Thyroid gland (tissue), 4 donors: ENCODE results near the gene LRRC4C.

Source experiments
- POLR2A ChIP-seq, 2 donors: fragments of 450-650 bp; IDR thresholded peaks; one replicate each; pipeline ENCODE4 v1.6.1; 2017; ENCODE audit warnings: antibody characterized with exemption in 2 of 2, mild to moderate bottlenecking in 2 of 2, moderate library complexity in 1 of 2
- TF ChIP-seq, protein P1 (sequence below), 6 experiments: fragments of 200-600 bp in 3 of 6; fragments of 450-650 bp in 3 of 6; sonication (generic) in 3 of 6; IDR thresholded peaks; one replicate each; pipeline ENCODE4 v1.5.1; 2016 to 2019; ENCODE audit warnings: antibody characterized with exemption in 6 of 6, mild to moderate bottlenecking in 2 of 6, inconsistent platforms in 1 of 6, moderate library complexity in 1 of 6

GRCh38 chr11:40417627-40418026, 1041.8 kb downstream of the LRRC4C start:
- TF ChIP-seq, protein P1, sequence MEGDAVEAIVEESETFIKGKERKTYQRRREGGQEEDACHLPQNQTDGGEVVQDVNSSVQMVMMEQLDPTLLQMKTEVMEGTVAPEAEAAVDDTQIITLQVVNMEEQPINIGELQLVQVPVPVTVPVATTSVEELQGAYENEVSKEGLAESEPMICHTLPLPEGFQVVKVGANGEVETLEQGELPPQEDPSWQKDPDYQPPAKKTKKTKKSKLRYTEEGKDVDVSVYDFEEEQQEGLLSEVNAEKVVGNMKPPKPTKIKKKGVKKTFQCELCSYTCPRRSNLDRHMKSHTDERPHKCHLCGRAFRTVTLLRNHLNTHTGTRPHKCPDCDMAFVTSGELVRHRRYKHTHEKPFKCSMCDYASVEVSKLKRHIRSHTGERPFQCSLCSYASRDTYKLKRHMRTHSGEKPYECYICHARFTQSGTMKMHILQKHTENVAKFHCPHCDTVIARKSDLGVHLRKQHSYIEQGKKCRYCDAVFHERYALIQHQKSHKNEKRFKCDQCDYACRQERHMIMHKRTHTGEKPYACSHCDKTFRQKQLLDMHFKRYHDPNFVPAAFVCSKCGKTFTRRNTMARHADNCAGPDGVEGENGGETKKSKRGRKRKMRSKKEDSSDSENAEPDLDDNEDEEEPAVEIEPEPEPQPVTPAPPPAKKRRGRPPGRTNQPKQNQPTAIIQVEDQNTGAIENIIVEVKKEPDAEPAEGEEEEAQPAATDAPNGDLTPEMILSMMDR (IDR thresholded peaks at IDR 0.05), result no peak
- no peak for TF ChIP-seq POLR2A (IDR thresholded peaks at IDR 0.05)
